ENCODE results near the gene BZW1.
A peak's percentile ranks its signal among the peaks of the same experiment; 100 is the strongest.

Gene BZW1

GRCh38 chr2:200811333-200812121, at the start of gene BZW1:
Gene BZW1, plus strand, starts transcription at chr2:200811910. Its CDS starts 1,308 bp downstream, at chr2:200813218.
- CTCF ChIA-PET = interaction anchor here (0.7 to 0.8 kb wide), 2 partner anchors 56 to 99 kb away, joined by 3 to 4 read pairs; no protein-coding TSS in a partner anchor
- peak within 1 kb of the TSS; percentile 92 for H3K27ac ChIP-seq (ENCODE audit: extremely low read depth, low read depth, low read length)
- POLR2A ChIA-PET = interaction anchor here (0.8 to 2.6 kb wide), 7 partner anchors 17 to 98 kb away, joined by 4 to 15 read pairs (median 6); partner anchors contain the start of genes CLK1, NIF3L1 and PPIL3
- H3K36me3 ChIP-seq (ENCODE audit: control insufficient read depth in 2 of 2, insufficient read depth in 1 of 2, low read length in 2 of 2) = peaks cover 30 to 39% of the 10 kb centered on the region in 2 experiments
- H3K9me3 ChIP-seq (ENCODE audit: control insufficient read depth, insufficient read depth, low read depth, low read length) = no peaks in the 10 kb centered on the region
- H3K4me1 ChIP-seq (ENCODE audit: control insufficient read depth, insufficient read depth, low read length) = no peaks in the 10 kb centered on the region
- peak within 1 kb of the TSS; percentile 91 for H3K4me3 ChIP-seq (ENCODE audit: low read depth, low read length)
- TF ChIP-seq TSHZ1 (tag by site-specific recombination; IDR thresholded peaks at IDR 0.05; ENCODE audit: borderline replicate concordance) (no peak), ZNF133 (tag by site-specific recombination; IDR thresholded peaks at IDR 0.05) (no peak), ZSCAN30 (tag by site-specific recombination; IDR thresholded peaks at IDR 0.05) (no peak), ZNF473 (tag by site-specific recombination; IDR thresholded peaks at IDR 0.05) (no peak), ZNF174 (tag by site-specific recombination; IDR thresholded peaks at IDR 0.05) (no peak), ZNF146 (tag by site-specific recombination; IDR thresholded peaks at IDR 0.05) (no peak), ZNF449 (tag by site-specific recombination; IDR thresholded peaks at IDR 0.05) (no peak), GLI2 (tag by site-specific recombination; IDR thresholded peaks at IDR 0.05; ENCODE audit: borderline replicate concordance, low read depth) (no peak), ZNF239 (tag by site-specific recombination; IDR thresholded peaks at IDR 0.05) (no peak), ZNF621 (tag by site-specific recombination; IDR thresholded peaks at IDR 0.05) (no peak), ZFHX2 (tag by site-specific recombination; conservative IDR thresholded peaks at IDR 0.05) (peak; percentile 86), ZNF292 (tag by site-specific recombination; IDR thresholded peaks at IDR 0.05; ENCODE audit: borderline replicate concordance, low read depth) (no peak), ZNF513 (tag by site-specific recombination; IDR thresholded peaks at IDR 0.05) (no peak), ZNF140 (tag by site-specific recombination; IDR thresholded peaks at IDR 0.05) (no peak), PRDM6 (tag by site-specific recombination; IDR thresholded peaks at IDR 0.05) (no peak), ZNF350 (tag by site-specific recombination; IDR thresholded peaks at IDR 0.05) (no peak), ZEB2 (tag by site-specific recombination; IDR thresholded peaks at IDR 0.05) (peak; percentile 72; the same call in 1 of the 2 replicates), ZNF114 (tag by site-specific recombination; IDR thresholded peaks at IDR 0.05) (no peak), ZNF670 (tag by site-specific recombination; IDR thresholded peaks at IDR 0.05; ENCODE audit: low read depth) (no peak), ZNF514 (tag by site-specific recombination; IDR thresholded peaks at IDR 0.05) (no peak), ZNF2 (tag by site-specific recombination; IDR thresholded peaks at IDR 0.05) (0 out of 2 replicates have a peak, but pooled peaks have one; percentile 22)
- TF ChIP-seq, protein P1, sequence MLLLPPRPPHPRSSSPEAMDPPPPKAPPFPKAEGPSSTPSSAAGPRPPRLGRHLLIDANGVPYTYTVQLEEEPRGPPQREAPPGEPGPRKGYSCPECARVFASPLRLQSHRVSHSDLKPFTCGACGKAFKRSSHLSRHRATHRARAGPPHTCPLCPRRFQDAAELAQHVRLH (tag by site-specific recombination; IDR thresholded peaks at IDR 0.05) = no peak
- TF ChIP-seq, protein P2, sequence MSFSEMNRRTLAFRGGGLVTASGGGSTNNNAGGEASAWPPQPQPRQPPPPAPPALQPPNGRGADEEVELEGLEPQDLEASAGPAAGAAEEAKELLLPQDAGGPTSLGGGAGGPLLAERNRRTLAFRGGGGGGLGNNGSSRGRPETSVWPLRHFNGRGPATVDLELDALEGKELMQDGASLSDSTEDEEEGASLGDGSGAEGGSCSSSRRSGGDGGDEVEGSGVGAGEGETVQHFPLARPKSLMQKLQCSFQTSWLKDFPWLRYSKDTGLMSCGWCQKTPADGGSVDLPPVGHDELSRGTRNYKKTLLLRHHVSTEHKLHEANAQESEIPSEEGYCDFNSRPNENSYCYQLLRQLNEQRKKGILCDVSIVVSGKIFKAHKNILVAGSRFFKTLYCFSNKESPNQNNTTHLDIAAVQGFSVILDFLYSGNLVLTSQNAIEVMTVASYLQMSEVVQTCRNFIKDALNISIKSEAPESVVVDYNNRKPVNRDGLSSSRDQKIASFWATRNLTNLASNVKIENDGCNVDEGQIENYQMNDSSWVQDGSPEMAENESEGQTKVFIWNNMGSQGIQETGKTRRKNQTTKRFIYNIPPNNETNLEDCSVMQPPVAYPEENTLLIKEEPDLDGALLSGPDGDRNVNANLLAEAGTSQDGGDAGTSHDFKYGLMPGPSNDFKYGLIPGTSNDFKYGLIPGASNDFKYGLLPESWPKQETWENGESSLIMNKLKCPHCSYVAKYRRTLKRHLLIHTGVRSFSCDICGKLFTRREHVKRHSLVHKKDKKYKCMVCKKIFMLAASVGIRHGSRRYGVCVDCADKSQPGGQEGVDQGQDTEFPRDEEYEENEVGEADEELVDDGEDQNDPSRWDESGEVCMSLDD (tag by site-specific recombination; IDR thresholded peaks at IDR 0.05) = no peak
- TF ChIP-seq, protein P3, sequence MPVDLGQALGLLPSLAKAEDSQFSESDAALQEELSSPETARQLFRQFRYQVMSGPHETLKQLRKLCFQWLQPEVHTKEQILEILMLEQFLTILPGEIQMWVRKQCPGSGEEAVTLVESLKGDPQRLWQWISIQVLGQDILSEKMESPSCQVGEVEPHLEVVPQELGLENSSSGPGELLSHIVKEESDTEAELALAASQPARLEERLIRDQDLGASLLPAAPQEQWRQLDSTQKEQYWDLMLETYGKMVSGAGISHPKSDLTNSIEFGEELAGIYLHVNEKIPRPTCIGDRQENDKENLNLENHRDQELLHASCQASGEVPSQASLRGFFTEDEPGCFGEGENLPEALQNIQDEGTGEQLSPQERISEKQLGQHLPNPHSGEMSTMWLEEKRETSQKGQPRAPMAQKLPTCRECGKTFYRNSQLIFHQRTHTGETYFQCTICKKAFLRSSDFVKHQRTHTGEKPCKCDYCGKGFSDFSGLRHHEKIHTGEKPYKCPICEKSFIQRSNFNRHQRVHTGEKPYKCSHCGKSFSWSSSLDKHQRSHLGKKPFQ (tag by site-specific recombination; IDR thresholded peaks at IDR 0.05) = no peak

Measured in HEK293 (cell line).